ENCODE data around the gene NEDD8.

Gene NEDD8

DNA sequence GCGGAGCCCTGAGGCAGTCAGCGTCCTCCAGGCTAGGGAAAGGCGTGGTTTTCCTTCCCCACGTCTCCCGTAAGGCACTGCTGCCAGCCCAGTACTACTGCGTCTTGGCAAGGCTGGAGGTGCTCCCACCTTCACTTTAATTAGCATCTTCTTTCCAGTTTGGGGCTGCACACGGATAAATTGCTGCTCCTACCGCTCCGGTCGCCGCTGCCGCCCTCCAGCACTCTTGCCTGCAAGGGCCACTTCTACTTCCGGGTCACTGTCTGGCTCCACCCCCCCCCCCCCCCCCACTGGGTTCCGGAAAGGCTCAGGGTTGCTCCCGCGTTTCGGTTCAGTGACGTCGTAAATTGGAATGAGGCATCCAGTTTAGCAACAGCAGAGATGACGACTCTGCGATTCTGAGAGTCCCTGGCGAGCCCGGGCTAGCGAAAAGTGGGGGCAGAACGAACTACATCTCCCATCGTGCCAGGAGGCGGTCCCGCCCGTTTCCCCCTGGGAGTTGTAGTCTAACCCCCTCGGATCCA is at the start of gene NEDD8:
TSS of gene NEDD8 (minus strand) at position 247 of the 524 bp plus-strand sequence. CDS start at position 147, 100 bp downstream.
- peak; percentile 60 for DNase-seq (ENCODE audit: low read depth)

- DNase-seq (ENCODE audit: low read depth): no peak
Measured at GRCh38 chr14:24281636-24282035, 49.5 kb upstream of the NEDD8 start.

DNA sequence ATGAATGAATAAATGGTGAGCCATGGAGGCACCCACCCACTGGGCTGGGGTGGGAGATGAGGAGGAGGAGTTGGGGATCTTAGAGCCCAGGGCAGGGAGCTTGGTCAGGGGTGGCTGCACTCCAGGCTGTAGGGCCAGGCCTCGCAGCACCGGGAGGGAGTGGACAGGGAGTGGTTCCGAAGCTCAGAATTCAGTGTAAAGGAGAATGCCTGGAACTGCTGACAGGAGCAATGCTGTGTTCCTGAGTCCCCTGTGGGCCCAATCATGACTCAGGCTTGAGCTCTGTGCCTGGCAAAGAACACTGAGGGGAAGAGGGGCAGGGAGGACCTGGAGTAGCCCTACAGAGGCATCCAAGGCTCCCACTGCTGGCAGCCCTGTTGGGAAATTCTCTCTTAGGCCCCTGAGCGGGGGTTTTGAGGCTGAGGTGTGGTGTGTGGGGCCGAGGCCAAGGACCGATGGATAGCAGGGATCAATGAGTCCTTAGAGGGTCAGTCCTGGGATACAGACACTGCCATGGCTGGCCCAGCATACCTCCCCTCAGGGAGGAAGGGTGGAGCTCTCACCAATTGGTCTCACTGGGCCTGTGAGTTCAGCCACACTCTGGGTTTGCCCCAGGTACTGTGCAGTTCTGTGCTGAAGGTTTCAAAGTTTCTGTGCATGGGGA is 48.8 kb upstream of the NEDD8 start:
- no peak for DNase-seq (ENCODE audit: low read depth)

DNA sequence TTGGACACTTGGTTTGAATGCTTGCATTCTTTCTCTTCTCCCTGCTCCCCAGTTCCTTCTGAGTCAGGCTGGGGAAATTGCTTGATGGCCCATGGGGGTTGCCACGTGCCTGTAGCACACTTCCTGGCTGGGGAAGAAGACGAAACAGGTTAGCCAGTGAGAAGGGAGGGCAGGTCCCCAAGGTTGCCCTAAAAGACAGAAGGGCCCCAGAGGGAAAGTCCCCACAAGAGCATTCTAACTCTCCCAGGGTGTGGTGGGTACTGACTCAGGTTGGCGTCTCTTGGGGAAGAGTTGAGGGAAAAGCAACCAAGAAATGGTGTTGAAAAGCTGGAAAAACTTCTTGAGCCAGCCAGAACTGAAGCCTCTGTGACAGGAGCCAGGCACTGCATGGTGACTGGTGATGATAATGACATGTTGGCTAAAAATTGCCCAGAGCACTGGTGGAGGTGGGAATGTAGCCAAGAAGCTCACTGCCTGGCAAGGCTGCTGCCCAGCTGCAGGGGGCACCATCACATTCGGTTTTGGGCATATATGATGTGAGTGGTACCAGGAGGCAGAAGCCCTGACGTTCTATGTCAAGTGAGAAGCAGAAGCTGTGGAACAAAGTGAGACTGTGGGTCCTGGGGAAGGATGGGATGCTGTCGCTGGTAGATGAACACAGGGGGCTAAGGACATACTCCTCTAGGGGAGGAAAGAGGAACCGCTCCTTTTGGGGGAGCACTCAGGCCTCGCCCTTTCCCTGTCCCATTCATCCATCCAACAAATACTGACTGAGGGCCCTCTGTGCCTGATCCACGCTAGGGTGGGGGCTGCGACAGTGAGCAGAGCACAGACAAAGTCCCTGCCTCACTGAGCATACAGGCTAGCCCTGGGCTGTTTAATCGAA is 47.4 kb upstream of the NEDD8 start:
- DNase-seq (ENCODE audit: low read depth): no peak

DNA sequence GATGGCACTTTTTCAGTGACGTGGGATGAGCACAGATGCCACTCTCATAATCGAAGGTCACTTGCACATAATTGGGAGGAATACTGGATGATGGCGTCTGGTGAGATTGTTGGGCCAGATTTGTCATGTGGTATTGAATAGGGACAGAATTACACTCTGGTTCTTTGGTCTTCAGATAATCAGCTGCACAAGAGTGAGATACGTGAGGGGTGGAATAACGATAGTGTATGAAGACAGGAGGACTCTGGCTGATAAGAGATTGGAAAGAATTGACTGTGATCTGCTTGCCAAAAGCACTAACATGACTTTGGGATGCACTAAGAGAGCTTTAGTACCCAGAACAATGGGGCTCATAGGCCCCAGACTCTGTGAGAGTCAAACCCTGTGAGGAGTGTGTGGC is 46.3 kb upstream of the NEDD8 start:
- no peak for DNase-seq (ENCODE audit: low read depth)

DNA sequence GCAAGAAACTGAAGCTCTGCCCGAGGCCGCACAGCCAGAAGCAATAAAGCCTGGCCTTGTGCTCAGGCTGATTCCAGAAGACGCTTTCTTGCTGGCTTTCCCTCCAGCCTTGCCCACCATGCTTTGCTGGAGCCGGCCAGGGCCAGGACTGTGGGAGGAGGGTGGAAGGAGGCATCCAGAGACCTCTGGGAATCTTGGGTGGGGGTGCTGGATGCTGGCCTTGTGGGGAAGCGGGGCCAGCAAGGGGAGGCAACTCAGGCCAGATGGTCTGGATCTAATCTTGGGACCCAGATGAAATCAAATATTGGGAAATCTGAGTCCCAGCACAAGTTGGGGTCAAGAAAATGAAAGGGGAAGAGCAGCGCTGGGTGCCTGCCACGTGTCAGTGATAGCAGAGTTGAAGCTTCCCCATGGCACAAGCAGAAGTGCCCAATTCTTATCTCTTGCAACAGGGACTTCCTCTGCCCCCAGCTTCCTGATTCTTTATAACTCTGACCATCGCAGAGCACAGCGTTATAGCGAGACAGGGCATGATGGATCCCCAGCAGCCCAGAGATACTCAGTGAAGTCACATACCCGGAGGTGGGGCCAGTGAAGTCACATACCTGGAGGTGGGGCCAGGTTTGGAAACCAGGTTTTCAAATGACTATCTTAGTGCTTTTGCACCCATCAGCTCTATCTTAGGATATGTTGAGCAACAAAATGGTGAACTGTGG is 45.6 kb upstream of the NEDD8 start:
- DNase-seq (ENCODE audit: low read depth): no peak

- no peak for DNase-seq (ENCODE audit: low read depth)
Measured at GRCh38 chr14:24277071-24277470, 44.9 kb upstream of the NEDD8 start.

DNA sequence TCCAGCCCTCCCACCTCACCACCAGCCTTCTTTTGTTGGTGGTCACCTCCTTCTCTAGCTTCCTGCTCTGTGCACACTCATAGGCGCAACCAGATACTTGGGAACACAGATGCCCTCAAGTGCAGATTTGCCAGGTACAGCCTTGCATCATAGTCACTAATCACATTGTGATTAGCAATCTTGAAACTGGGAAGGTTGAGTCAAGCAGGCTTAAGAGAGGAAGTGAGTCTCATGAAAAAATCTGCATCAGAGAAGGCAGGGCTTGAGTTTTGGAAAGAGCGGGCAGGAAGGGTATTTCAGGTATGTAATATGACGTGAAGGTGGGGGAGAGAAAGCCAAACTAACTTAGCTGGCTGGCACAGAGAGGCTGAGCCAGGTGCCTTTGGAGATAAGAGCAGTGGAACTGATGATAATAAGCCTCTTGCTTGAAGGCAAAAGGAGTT is 42.0 kb upstream of the NEDD8 start:
- DNase-seq (ENCODE audit: low read depth): no peak

- no peak for DNase-seq (ENCODE audit: low read depth)
Measured at GRCh38 chr14:24273422-24273998, 41.3 kb upstream of the NEDD8 start.

DNA sequence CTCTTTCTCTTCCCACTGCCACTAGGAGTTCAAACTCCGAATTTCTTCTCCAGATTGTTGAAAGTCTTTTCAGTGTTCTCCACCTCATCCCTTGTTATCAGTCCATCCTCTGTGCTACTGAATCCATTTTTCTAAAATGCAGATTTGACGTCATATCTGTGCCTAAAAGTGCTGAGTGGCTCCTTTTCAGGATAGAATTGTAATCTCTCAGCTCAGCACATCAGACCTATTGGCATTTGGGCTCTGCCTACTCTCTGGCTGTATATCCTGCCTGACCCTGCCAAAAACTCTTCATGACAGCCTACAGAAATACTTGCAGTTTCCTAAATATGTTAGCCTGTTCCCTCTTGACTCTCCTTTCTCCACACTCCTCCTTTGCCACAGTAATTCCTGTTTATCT is 40.3 kb upstream of the NEDD8 start:
- no peak for DNase-seq (ENCODE audit: low read depth)

DNA sequence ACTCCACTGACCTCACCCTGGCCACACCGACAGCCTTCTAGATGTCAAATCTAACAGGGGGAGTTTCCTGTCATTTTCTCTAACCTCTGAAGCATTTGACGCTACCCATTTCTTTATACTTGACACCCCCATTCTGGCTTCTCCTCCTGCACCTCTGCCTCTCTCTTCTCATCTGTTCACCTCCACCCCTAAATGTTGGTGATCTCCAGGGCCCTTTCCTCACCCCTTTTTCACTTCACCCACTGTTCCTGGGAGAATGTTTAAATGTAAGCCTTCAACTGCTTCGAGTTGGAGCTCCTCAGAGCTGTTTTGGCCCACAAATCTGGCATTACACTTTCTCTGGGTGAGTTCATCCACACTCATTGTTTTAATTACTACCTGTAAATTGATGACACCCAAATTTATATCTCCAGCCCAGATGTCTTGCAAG is 39.7 kb upstream of the NEDD8 start:
- DNase-seq (ENCODE audit: low read depth): no peak

DNA sequence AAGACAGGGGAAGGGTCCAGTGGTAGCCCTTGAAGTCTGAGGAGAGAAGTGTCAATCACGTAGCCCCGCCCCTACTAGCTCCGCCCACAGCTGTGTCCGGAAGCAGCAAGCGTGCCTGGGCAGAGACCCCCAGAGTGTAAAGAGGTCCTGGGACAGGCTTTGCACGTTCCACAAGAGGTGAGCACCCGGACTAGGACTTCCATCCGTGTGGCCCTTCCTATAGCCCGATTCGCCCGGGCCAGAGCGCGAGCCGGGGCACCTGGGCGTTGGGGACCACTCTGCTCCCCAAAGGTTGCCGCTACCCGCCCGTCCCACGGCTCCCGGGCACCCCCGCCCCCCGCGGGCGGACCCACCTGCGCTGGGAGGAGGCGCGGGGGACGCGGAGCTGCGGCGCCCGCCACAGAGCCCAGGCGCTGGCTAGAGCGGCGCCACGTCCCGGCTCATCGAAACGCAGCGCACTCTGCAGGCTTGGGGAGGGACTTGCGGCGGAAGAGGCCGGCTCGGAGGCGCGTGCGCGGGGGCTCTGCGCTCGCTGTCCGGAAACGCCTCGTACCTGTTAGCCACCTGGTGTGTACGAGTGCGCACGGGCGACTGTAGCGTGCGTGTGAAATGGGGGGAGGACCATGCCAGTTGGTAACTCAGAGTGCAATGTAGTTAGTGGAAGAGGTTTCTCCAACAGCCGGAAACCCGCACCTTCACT is 39.1 kb upstream of the NEDD8 start, which contains the start of gene RABGGTA:
TSS of gene RABGGTA (minus strand) at position 464 of the 700 bp plus-strand sequence. CDS start 482 bp downstream, outside the sequence.
- DNase-seq (ENCODE audit: low read depth): peak; percentile 69

DNA sequence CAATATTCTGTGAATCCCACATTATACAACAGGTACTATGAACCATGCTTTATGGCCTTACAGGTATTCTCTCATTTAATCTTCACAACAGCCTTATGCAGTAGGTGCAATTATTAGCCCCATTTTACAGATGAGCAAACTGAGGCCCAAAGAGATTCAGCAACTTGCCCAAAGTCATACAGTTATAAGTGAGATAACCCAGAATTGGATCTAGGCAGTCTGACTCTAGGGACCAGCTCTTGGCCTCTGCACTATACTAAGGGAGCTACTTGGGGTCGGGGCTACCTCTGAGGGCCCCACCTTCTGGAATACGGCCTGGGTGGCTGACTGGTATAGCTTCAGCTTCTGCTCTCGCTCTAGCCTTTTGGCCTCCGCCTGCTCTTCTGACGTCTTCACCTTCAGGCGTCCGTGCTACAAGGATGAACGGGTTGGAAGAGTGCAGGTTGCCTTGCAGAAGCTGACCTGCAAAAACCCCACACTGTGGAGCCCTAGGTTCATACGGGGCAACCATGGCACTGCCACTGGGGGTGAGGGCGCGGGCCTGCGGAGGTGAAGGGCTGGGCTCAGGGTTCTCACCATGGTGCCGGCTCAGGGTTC is 38.5 kb upstream of the NEDD8 start:
- no peak for DNase-seq (ENCODE audit: low read depth)

- no peak for DNase-seq (ENCODE audit: low read depth)
Measured at GRCh38 chr14:24269910-24270536, 37.9 kb upstream of the NEDD8 start.

- DNase-seq (ENCODE audit: low read depth): no peak
Measured at GRCh38 chr14:24269368-24269767, 37.2 kb upstream of the NEDD8 start.

DNA sequence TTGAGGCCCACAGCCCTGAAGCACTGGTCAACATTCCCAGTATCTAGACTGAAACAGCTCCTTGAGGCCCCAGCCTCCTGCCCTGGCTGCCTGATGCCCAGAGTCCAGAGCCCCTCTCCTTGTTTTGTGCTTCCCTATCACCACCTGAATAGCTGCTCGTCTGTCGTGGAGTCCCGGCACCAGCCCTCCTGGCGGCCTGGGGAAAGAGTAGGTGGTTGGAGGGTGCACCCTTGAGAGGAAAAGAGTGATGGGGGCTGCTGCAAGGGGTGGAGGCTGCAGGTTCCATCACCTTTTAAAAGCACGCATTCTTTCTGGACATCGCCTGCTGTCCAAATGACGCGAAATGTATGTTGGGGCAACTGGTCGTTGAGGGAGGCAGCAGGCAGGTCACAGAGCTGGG is 36.1 kb upstream of the NEDD8 start:
- no peak for DNase-seq (ENCODE audit: low read depth)

GRCh38 chr14:24267516-24267915 is 35.3 kb upstream of the NEDD8 start:
- DNase-seq (ENCODE audit: low read depth): no peak

DNA sequence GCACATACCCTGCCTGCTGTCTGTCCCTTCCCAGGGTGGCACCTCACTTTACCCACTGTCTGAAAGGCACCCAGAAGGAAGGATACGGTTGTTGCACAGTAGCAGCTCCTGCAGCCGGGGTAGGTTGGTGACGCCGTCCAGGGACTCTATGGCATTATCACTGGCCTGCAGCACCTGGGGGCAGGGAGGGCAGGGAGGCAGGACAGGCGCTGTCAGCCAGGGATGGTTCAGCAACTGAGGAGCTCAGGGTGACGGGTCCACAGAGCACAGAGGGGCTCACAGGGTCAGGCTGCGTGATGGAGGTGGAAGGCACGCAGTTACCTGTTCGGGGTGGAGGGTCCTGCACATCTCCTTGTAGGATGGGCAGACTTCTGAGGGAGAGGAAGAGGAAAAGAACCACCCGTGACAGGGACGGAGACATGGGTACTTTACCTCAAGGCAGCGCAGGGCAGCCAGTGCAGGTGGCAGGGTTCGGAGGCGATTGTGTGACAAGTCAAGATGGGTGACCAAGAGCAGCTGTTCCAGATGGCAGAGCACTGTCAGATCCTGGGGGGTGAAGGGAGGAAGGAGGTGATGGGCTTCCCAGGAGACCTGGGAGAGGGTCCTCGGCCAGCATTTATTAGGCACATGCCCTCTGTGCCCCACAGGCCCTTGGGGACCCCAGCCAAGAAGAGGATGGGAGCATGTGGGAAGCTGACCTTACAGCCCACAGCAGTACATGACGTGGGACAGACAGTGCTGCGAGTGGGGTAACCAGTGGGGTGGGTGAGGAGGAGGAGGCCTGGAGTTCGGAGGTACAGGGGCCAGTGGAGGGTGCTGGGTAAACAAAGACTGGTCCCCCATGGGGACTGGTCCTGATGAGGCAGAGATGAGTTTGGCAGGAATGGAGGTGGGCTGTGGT is 34.4 kb upstream of the NEDD8 start:
- no peak for DNase-seq (ENCODE audit: low read depth)

- DNase-seq (ENCODE audit: low read depth): no peak
Measured at GRCh38 chr14:24264298-24264697, 32.1 kb upstream of the NEDD8 start.

All from stimulated activated CD8-positive, alpha-beta memory T cell treated with anti-CD3 and anti-CD28 coated beads, Interleukin-15, amount 100 ng/mL, for 24 hours (primary cell).